ENCODE results near the gene GAGE12D. TPM values are rescaled to one million over a fixed set of nuclear protein-coding genes. Genes with fewer than 3 reads are reported as not detected.

Gene GAGE12D
- total RNA-seq, 2 experiments from 2014 or later = not detected

Other genes with a start within 250 kb of the GAGE12D start
- gene GAGE10, start 238.1 kb upstream of the GAGE12D start, total RNA-seq = not detected
- gene GAGE12J, start 219.7 kb upstream of the GAGE12D start, total RNA-seq = not detected
- gene GAGE13, start 210.2 kb upstream of the GAGE12D start, total RNA-seq = not detected
- gene GAGE12C, start 9.6 kb upstream of the GAGE12D start, total RNA-seq = not detected
- not detected for gene GAGE12E, start 9.6 kb downstream of the GAGE12D start, total RNA-seq
- not detected for gene GAGE12F, start 19.1 kb downstream of the GAGE12D start, total RNA-seq
- gene GAGE12G, start 28.7 kb downstream of the GAGE12D start, total RNA-seq = not detected
- not detected for gene GAGE12H, start 38.2 kb downstream of the GAGE12D start, total RNA-seq
- not detected for gene GAGE2A, start 47.8 kb downstream of the GAGE12D start, total RNA-seq
- gene GAGE1, start 57.3 kb downstream of the GAGE12D start, total RNA-seq = not detected
- gene PAGE1, start 154.3 kb downstream of the GAGE12D start, total RNA-seq = not detected

All from activated CD4-positive, alpha-beta T cell treated with anti-CD3 and anti-CD28 coated beads, Interleukin-2, amount 10 ng/mL, durations not matched to agents 7 days and 5 days (primary cell).